SIG-M5 (cell line): Measurements from ENCODE around the gene TNFRSF25.

ENCODE experiments used
- DNase-seq: peaks from one replicate; lab custom pipeline; 2025; lab: John Stamatoyannopoulos, UW

The TNFRSF25 gene

GRCh38 chr1:6466023-6466422 is at the start of gene TNFRSF25:
Gene TNFRSF25 (minus strand): TSS chr1:6466173. CDS start chr1:6466107, 66 bp downstream.
- no peak for DNase-seq

GRCh38 chr1:6515771-6516170 is 49.8 kb upstream of the TNFRSF25 start:
- no peak for DNase-seq

GRCh38 chr1:6513320-6513801 is 47.4 kb upstream of the TNFRSF25 start:
- no peak for DNase-seq

- no peak for DNase-seq
Measured at GRCh38 chr1:6512908-6513280, 46.9 kb upstream of the TNFRSF25 start.

GRCh38 chr1:6512245-6512907 is 46.4 kb upstream of the TNFRSF25 start:
- no peak for DNase-seq

- DNase-seq = no peak
Measured at GRCh38 chr1:6511561-6512244, 45.7 kb upstream of the TNFRSF25 start.

GRCh38 chr1:6511056-6511455 is 45.1 kb upstream of the TNFRSF25 start:
- DNase-seq = no peak

GRCh38 chr1:6510493-6510892 is 44.5 kb upstream of the TNFRSF25 start:
- DNase-seq = no peak

GRCh38 chr1:6509919-6510291 is 43.9 kb upstream of the TNFRSF25 start:
- no peak for DNase-seq

- DNase-seq = no peak
Measured at GRCh38 chr1:6509220-6509918, 43.4 kb upstream of the TNFRSF25 start.

GRCh38 chr1:6508816-6509189 is 42.8 kb upstream of the TNFRSF25 start:
- no peak for DNase-seq

- DNase-seq = no peak
Measured at GRCh38 chr1:6508154-6508815, 42.3 kb upstream of the TNFRSF25 start.

- no peak for DNase-seq
Measured at GRCh38 chr1:6507461-6507911, 41.5 kb upstream of the TNFRSF25 start.

GRCh38 chr1:6507037-6507428 is 41.1 kb upstream of the TNFRSF25 start:
- DNase-seq = no peak

- no peak for DNase-seq
Measured at GRCh38 chr1:6506210-6507036, 40.5 kb upstream of the TNFRSF25 start.

- no peak for DNase-seq
Measured at GRCh38 chr1:6505367-6506209, 39.6 kb upstream of the TNFRSF25 start.

GRCh38 chr1:6504887-6505286 is 38.9 kb upstream of the TNFRSF25 start:
- DNase-seq = no peak

GRCh38 chr1:6503884-6504602 is 38.1 kb upstream of the TNFRSF25 start:
- DNase-seq = no peak

- no peak for DNase-seq
Measured at GRCh38 chr1:6502000-6502891, 36.3 kb upstream of the TNFRSF25 start.
